Measurements from ENCODE around the gene CHI3L2.

DNA sequence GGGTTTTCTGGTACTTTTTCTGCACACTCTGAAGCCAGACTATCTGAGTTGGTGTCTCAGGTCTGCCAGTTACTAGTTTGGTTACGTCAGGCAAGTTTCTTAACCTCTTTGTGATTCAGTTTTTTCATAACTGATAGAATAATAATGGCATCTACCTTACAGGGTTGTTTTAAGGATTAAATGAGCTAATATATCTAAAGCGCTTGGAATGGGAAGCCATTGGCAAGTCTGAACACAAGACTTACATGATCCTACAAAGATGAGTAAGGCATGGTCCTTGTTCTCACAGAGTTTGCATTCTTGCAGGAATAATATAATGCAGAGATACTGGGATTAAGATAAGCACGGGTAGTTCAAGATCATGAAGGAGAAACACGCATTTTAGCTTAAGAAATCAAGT, 17.9 kb upstream of the CHI3L2 start:
- TF ChIP-seq, protein P1, sequence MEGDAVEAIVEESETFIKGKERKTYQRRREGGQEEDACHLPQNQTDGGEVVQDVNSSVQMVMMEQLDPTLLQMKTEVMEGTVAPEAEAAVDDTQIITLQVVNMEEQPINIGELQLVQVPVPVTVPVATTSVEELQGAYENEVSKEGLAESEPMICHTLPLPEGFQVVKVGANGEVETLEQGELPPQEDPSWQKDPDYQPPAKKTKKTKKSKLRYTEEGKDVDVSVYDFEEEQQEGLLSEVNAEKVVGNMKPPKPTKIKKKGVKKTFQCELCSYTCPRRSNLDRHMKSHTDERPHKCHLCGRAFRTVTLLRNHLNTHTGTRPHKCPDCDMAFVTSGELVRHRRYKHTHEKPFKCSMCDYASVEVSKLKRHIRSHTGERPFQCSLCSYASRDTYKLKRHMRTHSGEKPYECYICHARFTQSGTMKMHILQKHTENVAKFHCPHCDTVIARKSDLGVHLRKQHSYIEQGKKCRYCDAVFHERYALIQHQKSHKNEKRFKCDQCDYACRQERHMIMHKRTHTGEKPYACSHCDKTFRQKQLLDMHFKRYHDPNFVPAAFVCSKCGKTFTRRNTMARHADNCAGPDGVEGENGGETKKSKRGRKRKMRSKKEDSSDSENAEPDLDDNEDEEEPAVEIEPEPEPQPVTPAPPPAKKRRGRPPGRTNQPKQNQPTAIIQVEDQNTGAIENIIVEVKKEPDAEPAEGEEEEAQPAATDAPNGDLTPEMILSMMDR (conservative IDR thresholded peaks at IDR 0.05), result no peak
- no peak for TF ChIP-seq ZFX (IDR thresholded peaks at IDR 0.05)
